Liver (tissue), 9 donors: ENCODE data around the gene IRAG1. TPM values are rescaled to one million over a fixed set of nuclear protein-coding genes. Genes with fewer than 3 reads are reported as not detected.

Experiments used
- DNase-seq: peaks from one replicate; pipeline ENCODE4 v3.0.0-alpha.2; 2017; ENCODE audit warnings: low spot score
- H3K27ac ChIP-seq, 2 donors: one replicate each; pipeline ENCODE4 v1.7.0; 2013; ENCODE audit warnings: inconsistent platforms in 2 of 2, low read length in 2 of 2, control low read depth in 1 of 2, low read depth in 1 of 2, mild to moderate bottlenecking in 1 of 2
- H3K27me3 ChIP-seq, 4 donors: one replicate each; pipeline versions ENCODE4 v1.6.1 to v1.7.0; 2013; ENCODE audit warnings: low read length in 3 of 4, inconsistent platforms in 1 of 4, mild to moderate bottlenecking in 1 of 4, moderate library complexity in 1 of 4; ENCODE audit not compliant: control insufficient read depth in 4 of 4, insufficient read depth in 4 of 4
- H3K36me3 ChIP-seq, 4 donors: one replicate each; pipeline versions ENCODE4 v1.6.1 to v1.7.0; 2013; ENCODE audit warnings: low read length in 3 of 4, mild to moderate bottlenecking in 3 of 4, low read depth in 1 of 4, moderate library complexity in 1 of 4; ENCODE audit not compliant: control insufficient read depth in 4 of 4, insufficient read depth in 3 of 4
- H3K4me1 ChIP-seq, 4 donors: one replicate each; pipeline versions ENCODE4 v1.6.1 to v1.7.0; 2013; ENCODE audit warnings: low read length in 3 of 4, mild to moderate bottlenecking in 3 of 4, moderate library complexity in 1 of 4; ENCODE audit not compliant: control insufficient read depth in 4 of 4, insufficient read depth in 4 of 4
- H3K4me3 ChIP-seq, 3 donors: one replicate each; pipeline versions ENCODE4 v1.6.1 to v1.7.0; 2013; ENCODE audit warnings: low read length in 3 of 3, control low read depth in 1 of 3, low read depth in 1 of 3, mild to moderate bottlenecking in 1 of 3
- H3K9ac ChIP-seq, 2 donors: one replicate each; pipeline ENCODE4 v1.7.0; 2013; ENCODE audit warnings: low read length in 2 of 2, mild to moderate bottlenecking in 2 of 2, moderate library complexity in 2 of 2, control low read depth in 1 of 2, low read depth in 1 of 2
- H3K9me3 ChIP-seq, 4 donors: one replicate each; pipeline versions ENCODE4 v1.6.1 to v1.7.0; 2013; ENCODE audit warnings: low read length in 3 of 4; ENCODE audit not compliant: control insufficient read depth in 4 of 4
- ATF3 ChIP-seq: IDR thresholded peaks from 2 replicates; pipeline ENCODE4 v1.6.1; 2016; ENCODE audit warnings: antibody characterized with exemption
- EGR1 ChIP-seq, 2 donors: IDR thresholded peaks; 2 replicates each; pipeline ENCODE4 v1.6.1; 2016 to 2018; ENCODE audit warnings: antibody characterized with exemption in 2 of 2, low read depth in 2 of 2
- HNF4G ChIP-seq: IDR thresholded peaks from 2 replicates; pipeline ENCODE4 v1.6.1; 2016; ENCODE audit warnings: antibody characterized with exemption
- JUND ChIP-seq, 2 donors: IDR thresholded peaks; 2 replicates each; pipeline ENCODE4 v1.6.1; 2016; ENCODE audit warnings: antibody characterized with exemption in 2 of 2
- MAX ChIP-seq: IDR thresholded peaks from 2 replicates; pipeline ENCODE4 v1.6.1; 2016; ENCODE audit warnings: antibody characterized with exemption
- NR2F2 ChIP-seq: IDR thresholded peaks from 2 replicates; pipeline ENCODE4 v1.6.1; 2016; ENCODE audit warnings: antibody characterized with exemption
- RAD21 ChIP-seq, 2 donors: IDR thresholded peaks; 2 replicates each; pipeline ENCODE4 v1.6.1; 2016; ENCODE audit warnings: antibody characterized with exemption in 2 of 2, mild to moderate bottlenecking in 2 of 2
- REST ChIP-seq: IDR thresholded peaks from 2 replicates; pipeline ENCODE4 v1.6.1; 2016; ENCODE audit warnings: antibody characterized with exemption, mild to moderate bottlenecking
- TAF1 ChIP-seq: conservative IDR thresholded peaks from 2 replicates; pipeline ENCODE4 v1.6.1; 2016; ENCODE audit warnings: antibody characterized with exemption, mild to moderate bottlenecking
- WGBS: extraction: QIAGEN DNeasy Blood & Tissue Kit; methylation state at CpG from one replicate; pipeline ENCODE4 v1.1.7; 2013; 5-methylcytosine and 5-hydroxymethylcytosine counted together
- polyA plus RNA-seq, 2 donors: library from polyadenylated mRNA; stranded (reverse) in 1 of 2; unstranded in 1 of 2; fragments of 200-250 nt in 1 of 2; fragments of >200 nt in 1 of 2; fragmentation: Nextera tagmentation in 1 of 2; extraction: Ambion mirVana in 1 of 2; gene quantifications; one replicate each; pipeline versions ENCODE4 v1.2.1 to v1.2.3, GENCODE V29; 2013 to 2015
- total RNA-seq, 2 donors: library from RNA; depleted of rRNA; stranded (reverse); fragments of >200 nt; gene quantifications; one replicate each; pipeline ENCODE4 v1.2.3, GENCODE V29; 2014
- donor health status: healthy.
- donor health status: healthy.
- donor health status: healthy.
- donor health status: healthy.
- donor health status: healthy.

The IRAG1 gene
- total and polyA plus RNA-seq, 4 donors, result 0.29 to 4.4 (median 2.0) TPM

- Histone ChIP-seq H3K4me3 (no peak overlapping the region), H3K4me1 (no peaks in the 10 kb centered on the region)
- DNase-seq, result no peak
Measured at GRCh38 chr11:10657308-10658271, 36.0 kb downstream of the IRAG1 start.

GRCh38 chr11:10655943-10656576 is 37.5 kb downstream of the IRAG1 start:
- DNase-seq, result no peak
- H3K9me3 ChIP-seq, result no peaks in the 10 kb centered on the region
- 78% methylated on average over 6 of the region's 6 CpGs for WGBS
- H3K27me3 ChIP-seq, result no peaks in the 10 kb centered on the region
- no peak overlapping the region for H3K9ac ChIP-seq
- no peaks in the 10 kb centered on the region for H3K4me1 ChIP-seq
- H3K27ac ChIP-seq, result no peak overlapping the region
- no peak overlapping the region for H3K4me3 ChIP-seq
- no peak for TF ChIP-seq NR2F2
- no peak for TF ChIP-seq MAX
- TF ChIP-seq EGR1 (IDR thresholded peaks at IDR 0.05; ENCODE audit: low read depth in 2 of 2), result no peak
- no peak for TF ChIP-seq REST
- TF ChIP-seq RAD21 (IDR thresholded peaks at IDR 0.05), result no peak
- H3K36me3 ChIP-seq, result no peaks in the 10 kb centered on the region

More at GRCh38 chr11:10657308-10658271, 36.0 kb downstream of the IRAG1 start:
- H3K27me3 ChIP-seq, result no peaks in the 10 kb centered on the region
- WGBS, result 74% methylated on average over 20 of the region's 20 CpGs
- H3K36me3 ChIP-seq, result no peaks in the 10 kb centered on the region
- TF ChIP-seq EGR1 (IDR thresholded peaks at IDR 0.05; ENCODE audit: low read depth in 2 of 2), result no peak
- peak; percentile 75 for TF ChIP-seq NR2F2
- TF ChIP-seq JUND (IDR thresholded peaks at IDR 0.05), result peak in 1 of 2 donors; percentile 38
- H3K27ac ChIP-seq, result peak overlapping the region; percentile 8 to 18
- H3K9me3 ChIP-seq, result no peaks in the 10 kb centered on the region
- no peak overlapping the region for H3K9ac ChIP-seq

- DNase-seq, result no peak
- no peak overlapping the region for H3K9ac ChIP-seq
- H3K36me3 ChIP-seq, result no peaks in the 10 kb centered on the region
- no peaks in the 10 kb centered on the region for H3K4me1 ChIP-seq
- no peaks in the 10 kb centered on the region for H3K27me3 ChIP-seq
- H3K4me3 ChIP-seq, result no peak overlapping the region
- no peaks in the 10 kb centered on the region for H3K9me3 ChIP-seq
- no peak overlapping the region for H3K27ac ChIP-seq
- TF ChIP-seq JUND (IDR thresholded peaks at IDR 0.05) (no peak), TAF1 (no peak), HNF4G (no peak), ATF3 (no peak)
- WGBS, result 66% methylated on average over 4 of the region's 4 CpGs
Measured at GRCh38 chr11:10655227-10655626, 38.3 kb downstream of the IRAG1 start.
